ENCODE measurements around the gene PTK6.

The PTK6 gene

GRCh38 chr20:63556873-63557478 lies 19.8 kb upstream of the PTK6 start:
- no peak for DNase-seq

GRCh38 chr20:63555661-63556381 lies 18.6 kb upstream of the PTK6 start:
- no peak for DNase-seq

- no peak for DNase-seq
Measured at GRCh38 chr20:63554361-63555278, 17.4 kb upstream of the PTK6 start.

- DNase-seq: no peak
Measured at GRCh38 chr20:63553933-63554290, 16.7 kb upstream of the PTK6 start, which contains the start of gene FNDC11. Gene FNDC11 (plus strand): TSS chr20:63554159. CDS start chr20:63555664, 1,505 bp downstream.

- peak; percentile 26 to 53 for DNase-seq
Measured at GRCh38 chr20:63553251-63553932, 16.2 kb upstream of the PTK6 start.

GRCh38 chr20:63552481-63553249 lies 15.5 kb upstream of the PTK6 start:
- no peak for DNase-seq

GRCh38 chr20:63551068-63551467 lies 13.9 kb upstream of the PTK6 start:
- no peak for DNase-seq

GRCh38 chr20:63549679-63550282 lies 12.6 kb upstream of the PTK6 start:
- no peak for DNase-seq

- no peak for DNase-seq
Measured at GRCh38 chr20:63549019-63549418, 11.8 kb upstream of the PTK6 start.

GRCh38 chr20:63548542-63548941 lies 11.4 kb upstream of the PTK6 start:
- DNase-seq: no peak

GRCh38 chr20:63547725-63548480 lies 10.7 kb upstream of the PTK6 start, which contains the start of gene SRMS:
Gene SRMS (minus strand): TSS chr20:63547749. CDS start chr20:63547463, 286 bp downstream.
- DNase-seq: no peak

GRCh38 chr20:63546956-63547724 lies 10.0 kb upstream of the PTK6 start:
- DNase-seq: no peak

- no peak for DNase-seq
Measured at GRCh38 chr20:63546256-63546955, 9.2 kb upstream of the PTK6 start.

GRCh38 chr20:63545814-63546213 lies 8.6 kb upstream of the PTK6 start:
- DNase-seq: no peak

- no peak for DNase-seq
Measured at GRCh38 chr20:63544958-63545516, 7.9 kb upstream of the PTK6 start.

GRCh38 chr20:63544241-63544957 lies 7.2 kb upstream of the PTK6 start:
- no peak for DNase-seq

- DNase-seq: no peak
Measured at GRCh38 chr20:63543733-63544132, 6.6 kb upstream of the PTK6 start.

GRCh38 chr20:63543131-63543530 lies 6.0 kb upstream of the PTK6 start:
- DNase-seq: no peak

Measured in NCI-H446 (cell line).